ENCODE data around the gene MAGI2.

The MAGI2 gene

DNA sequence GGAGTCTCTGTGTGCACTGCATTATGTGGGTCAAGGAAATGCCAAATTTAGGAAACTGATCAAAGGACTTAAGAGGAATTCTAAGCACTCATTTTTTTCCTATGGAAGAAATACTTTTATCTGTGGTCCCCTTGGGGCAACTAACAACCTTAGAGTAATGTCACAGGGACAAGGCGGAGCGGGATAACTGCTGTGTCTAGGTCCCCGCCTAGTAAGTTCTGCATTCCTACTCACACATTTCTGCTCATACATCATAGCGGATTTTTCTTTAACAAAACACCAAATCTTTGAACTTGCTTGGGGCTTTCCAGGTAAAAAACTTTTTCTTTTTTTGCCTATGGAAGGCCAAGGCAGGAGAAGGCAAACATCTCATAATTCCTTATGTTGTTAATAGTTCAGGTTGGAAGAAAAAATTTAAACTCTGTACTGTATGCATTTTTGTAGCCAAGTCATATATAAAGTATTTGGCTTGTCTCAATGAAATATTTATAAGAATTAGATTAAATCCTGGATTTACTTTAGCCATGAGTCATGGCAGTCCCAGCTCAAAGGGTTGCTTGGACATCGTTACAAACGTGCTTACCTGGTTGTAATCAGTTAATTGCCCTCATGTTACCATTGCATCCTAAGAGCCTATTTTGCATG lies 1369.9 kb downstream of the MAGI2 start:
- DNase-seq (ENCODE audit: low spot score): no peak

- no peak for DNase-seq (ENCODE audit: low spot score)
Measured at GRCh38 chr7:78082556-78082955, 1370.9 kb downstream of the MAGI2 start.

GRCh38 chr7:78081888-78082287 lies 1371.6 kb downstream of the MAGI2 start:
- DNase-seq (ENCODE audit: low spot score): no peak

DNA sequence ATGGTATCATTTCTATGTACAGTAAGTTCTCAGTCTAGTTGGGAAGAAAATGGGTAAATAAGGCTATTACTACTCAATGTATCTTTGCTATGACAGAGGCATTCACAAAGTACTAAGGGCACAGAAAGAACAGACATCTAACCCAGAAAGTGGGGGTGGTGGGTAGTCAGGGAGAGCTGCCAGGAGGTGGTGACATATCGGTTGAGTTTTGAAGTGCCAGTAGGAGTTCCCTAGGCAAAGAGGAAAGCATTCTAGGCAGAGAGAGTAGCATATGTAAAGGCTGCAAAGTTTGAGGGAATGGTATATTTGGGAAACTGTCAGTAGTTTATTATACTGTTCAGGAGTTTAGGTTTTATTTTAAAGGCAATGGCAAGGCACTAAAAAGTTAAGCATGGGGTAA lies 1372.1 kb downstream of the MAGI2 start:
- DNase-seq (ENCODE audit: low spot score): no peak

GRCh38 chr7:78080811-78081210 lies 1372.7 kb downstream of the MAGI2 start:
- peak; percentile 58 for DNase-seq (ENCODE audit: low spot score)

DNA sequence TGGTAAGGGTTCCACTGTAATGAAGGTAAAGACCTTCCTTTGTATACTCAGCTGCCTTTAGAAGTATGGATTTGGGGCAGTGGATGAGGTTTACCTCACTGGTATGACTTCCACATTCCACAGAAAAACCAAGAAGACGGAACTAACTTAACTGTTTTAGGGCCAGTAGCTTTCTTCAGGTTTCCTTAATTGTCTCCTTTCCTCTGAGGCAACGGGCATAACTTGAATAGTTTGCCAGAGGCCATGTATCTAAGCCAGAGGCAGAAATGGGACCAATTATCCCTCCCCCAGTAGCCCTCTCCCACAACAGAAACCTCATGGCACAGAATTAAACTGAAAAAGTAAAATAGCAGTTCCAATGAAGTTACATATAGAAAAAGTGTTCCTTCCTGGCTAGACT lies 1373.2 kb downstream of the MAGI2 start:
- no peak for DNase-seq (ENCODE audit: low spot score)

- no peak for DNase-seq (ENCODE audit: low spot score)
Measured at GRCh38 chr7:78074713-78075112, 1378.8 kb downstream of the MAGI2 start.

- no peak for DNase-seq (ENCODE audit: low spot score)
Measured at GRCh38 chr7:78073609-78074382, 1379.7 kb downstream of the MAGI2 start.

GRCh38 chr7:78072201-78072590 lies 1381.3 kb downstream of the MAGI2 start:
- no peak for DNase-seq (ENCODE audit: low spot score)

DNA sequence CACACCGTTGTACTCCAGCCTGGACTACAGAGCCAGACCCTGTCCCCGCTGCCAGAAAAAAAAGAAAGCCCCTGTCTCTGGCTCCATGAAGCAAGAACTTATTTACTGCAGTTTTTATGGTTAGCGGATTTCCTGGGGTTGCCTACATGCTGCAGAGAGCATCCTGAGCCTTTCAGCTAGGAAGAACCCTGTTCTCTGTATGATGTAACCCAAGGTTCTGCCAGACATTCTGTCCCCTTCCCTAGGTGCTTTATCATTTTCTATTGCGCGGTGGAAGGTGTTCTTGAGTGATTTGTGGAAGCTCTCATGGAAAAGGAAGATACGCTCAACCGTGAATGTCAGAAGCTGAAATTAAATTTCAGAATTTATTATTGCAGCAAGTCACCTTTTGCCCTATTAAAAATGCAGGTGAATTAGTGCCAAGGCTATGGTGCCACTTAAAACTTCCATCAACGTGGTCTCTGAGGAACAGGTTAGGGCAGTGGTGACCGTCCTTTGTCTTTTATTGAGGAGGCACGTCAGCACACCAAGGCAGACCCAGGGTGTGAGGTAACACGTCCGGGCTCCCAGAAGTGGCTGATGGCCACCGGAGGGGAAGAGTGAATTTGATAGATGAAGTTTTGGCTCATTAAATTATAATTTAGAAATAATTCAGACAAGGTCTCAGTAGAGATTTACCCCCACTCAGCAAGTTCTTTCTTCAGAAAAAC lies 1381.8 kb downstream of the MAGI2 start:
- DNase-seq (ENCODE audit: low spot score): no peak

DNA sequence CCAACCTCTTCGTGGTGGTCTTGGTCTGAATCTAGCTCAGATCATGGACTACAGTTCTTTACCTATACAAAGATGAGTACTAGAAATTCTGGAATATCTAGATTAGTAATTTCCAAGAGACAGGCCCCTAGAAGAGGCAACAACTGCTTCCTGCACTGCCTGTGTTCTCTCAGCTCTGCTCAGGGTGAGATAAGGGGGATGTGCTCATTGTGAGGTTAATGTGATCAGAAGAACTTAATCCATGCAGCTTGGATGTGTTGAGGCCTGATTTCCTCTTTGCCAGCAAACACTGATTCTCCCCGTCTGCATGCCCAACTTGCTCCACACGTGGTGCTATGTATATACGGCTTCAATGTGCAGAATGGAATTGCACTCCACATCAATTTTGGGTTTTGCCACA lies 1386.9 kb downstream of the MAGI2 start:
- DNase-seq (ENCODE audit: low spot score): no peak

GRCh38 chr7:78063758-78064157 lies 1389.7 kb downstream of the MAGI2 start:
- DNase-seq (ENCODE audit: low spot score): no peak

DNA sequence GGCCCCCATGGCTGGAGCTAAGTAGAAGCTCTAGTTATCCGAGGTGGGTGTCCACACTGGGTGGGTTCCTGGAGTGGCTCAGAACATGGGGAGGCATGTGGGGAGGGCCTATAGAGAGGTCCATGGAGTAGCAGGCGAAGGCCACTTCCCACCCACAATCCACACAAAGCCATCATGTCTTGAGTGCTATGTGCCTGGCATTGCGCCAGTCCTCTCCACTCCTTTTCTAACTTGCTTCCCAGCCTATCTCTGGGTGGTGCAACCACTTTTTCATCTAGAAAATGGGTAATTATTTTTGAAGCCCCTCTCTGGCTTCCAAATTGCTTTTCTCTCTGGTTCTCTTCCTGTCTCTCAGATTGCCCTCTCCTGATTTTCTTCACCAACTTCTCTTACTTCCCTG lies 1391.3 kb downstream of the MAGI2 start:
- DNase-seq (ENCODE audit: low spot score): no peak

DNA sequence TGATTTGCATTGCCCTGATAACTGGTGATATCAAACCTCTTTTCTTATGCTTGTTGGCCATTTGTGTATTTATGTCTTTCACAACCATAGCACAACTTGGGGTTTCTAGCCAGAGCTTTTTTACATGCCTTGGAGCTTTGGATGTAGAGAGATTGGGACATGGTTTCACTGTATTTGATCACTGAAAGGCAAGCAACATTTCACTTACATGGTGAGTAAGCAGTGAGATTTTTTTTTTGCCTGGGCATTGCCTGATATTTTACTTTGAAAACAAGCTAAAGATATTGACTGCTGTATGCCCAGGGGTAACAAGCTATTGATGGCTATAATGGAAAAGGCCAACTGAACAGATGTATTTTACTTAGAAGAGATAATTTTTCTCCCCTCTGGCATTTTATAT lies 1395.9 kb downstream of the MAGI2 start:
- DNase-seq (ENCODE audit: low spot score): no peak

- no peak for DNase-seq (ENCODE audit: low spot score)
Measured at GRCh38 chr7:78055599-78055998, 1397.9 kb downstream of the MAGI2 start.

GRCh38 chr7:78055001-78055573 lies 1398.4 kb downstream of the MAGI2 start:
- no peak for DNase-seq (ENCODE audit: low spot score)

DNA sequence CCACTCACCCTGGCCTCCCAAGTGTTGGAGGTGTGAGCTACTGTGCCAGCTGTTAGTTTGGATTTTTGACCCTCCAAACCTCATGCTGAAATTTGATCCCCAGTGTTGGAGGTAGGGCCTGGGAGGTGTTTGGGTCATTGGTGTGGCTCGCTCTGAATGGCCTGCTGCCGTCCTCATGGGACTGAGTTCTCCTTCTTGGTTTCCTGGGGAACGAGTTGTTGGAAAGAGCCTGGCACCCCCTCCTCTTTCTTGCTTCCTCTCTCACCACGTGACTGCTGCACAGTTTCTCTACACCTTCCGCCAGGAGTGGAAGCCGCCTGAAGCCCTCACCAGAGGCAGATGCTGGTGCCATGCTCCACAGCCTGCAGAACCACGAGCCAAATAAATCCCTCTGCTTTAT lies 1401.4 kb downstream of the MAGI2 start:
- DNase-seq (ENCODE audit: low spot score): no peak

GRCh38 chr7:78047800-78048199 lies 1405.7 kb downstream of the MAGI2 start:
- DNase-seq (ENCODE audit: low spot score): no peak

GRCh38 chr7:78043159-78043558 lies 1410.3 kb downstream of the MAGI2 start:
- DNase-seq (ENCODE audit: low spot score): no peak

GRCh38 chr7:78041423-78041822 lies 1412.0 kb downstream of the MAGI2 start:
- no peak for DNase-seq (ENCODE audit: low spot score)

DNA sequence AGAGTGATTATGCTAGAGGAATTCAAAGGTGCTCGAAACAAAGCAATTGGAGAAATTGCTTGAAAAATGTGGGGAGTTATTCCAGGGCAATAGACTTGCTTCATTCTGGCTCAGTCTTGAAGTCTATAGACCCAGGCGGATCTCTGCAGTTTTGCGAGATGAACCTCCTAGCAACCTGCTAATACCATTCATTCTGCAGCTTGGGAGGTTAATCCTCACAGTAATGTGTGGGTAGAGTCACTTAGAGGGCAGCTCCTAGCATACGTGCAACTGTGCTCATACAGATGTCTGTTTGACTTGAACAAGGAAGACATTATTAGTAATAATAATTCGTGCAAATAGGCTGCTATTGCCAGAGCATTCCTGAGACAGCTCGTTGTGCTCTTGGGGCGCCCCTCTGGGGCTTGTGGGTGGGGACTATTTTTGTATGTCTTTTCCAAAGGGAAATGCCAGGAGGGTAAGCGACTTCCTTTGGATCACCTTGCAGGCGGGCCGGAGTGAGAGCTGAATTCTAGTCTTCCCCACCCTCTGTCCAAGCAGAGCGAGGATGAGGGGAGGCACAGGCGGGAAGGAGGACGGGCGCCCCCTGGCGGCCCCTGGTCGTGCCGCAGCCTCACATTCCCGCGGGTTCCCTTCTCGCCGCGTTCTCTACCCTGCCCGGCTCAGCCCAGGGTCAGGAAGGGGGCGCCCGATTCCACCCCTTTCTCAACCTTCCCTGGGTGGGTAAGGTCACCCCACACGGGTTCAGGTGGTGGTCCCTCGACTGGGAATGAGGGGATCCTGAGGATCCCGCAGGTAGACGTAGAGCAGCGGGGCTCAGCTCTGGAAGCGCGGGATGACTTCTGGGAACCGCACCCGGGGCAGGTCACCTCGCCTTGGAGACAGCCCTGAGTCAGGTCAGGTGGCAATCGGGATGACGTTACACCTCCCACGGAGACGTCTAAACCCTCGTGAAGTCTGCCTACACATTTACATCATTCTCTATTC lies 1413.4 kb downstream of the MAGI2 start:
- no peak for DNase-seq (ENCODE audit: low spot score)

All from pons (tissue), 1 donor.